H1 (cell line): ENCODE data around the gene TMEM151A. TPM values are rescaled to one million over a fixed set of nuclear protein-coding genes. Genes with fewer than 3 reads are reported as not detected.

Experiments used
- BACH1 ChIP-seq: IDR thresholded peaks from 2 replicates; pipeline ENCODE4 v1.6.1; 2012; ENCODE audit warnings: low read length, improper control_type of control experiment
- CTCF ChIP-seq, 3 experiments: IDR thresholded peaks; 1 replicate in 2 of 3; 2 replicates in 1 of 3; pipeline versions ENCODE4 v1.5.1 to v1.6.1; 2011; ENCODE audit warnings: low read length in 3 of 3, mild to moderate bottlenecking in 3 of 3, inconsistent platforms in 2 of 3, low read depth in 1 of 3, moderate library complexity in 1 of 3; ENCODE audit not compliant: insufficient read depth in 1 of 3; ENCODE audit errors: control extremely low read depth in 1 of 3
- MAFK ChIP-seq: IDR thresholded peaks from 2 replicates; pipeline ENCODE4 v1.6.1; 2012; ENCODE audit warnings: low read depth, mild to moderate bottlenecking, improper control_type of control experiment, low read length
- MAX ChIP-seq: IDR thresholded peaks from 2 replicates; pipeline ENCODE4 v1.6.1; 2012; ENCODE audit warnings: inconsistent platforms
- RBBP5 ChIP-seq: IDR thresholded peaks from 2 replicates; pipeline ENCODE4 v1.7.1; 2012; ENCODE audit warnings: low read depth, mild to moderate bottlenecking, inconsistent platforms, low read length, moderate library complexity, borderline replicate concordance
- RXRA ChIP-seq: IDR thresholded peaks from 2 replicates; pipeline ENCODE4 v1.6.1; 2011; ENCODE audit warnings: low read depth, mild to moderate bottlenecking, low read length, moderate library complexity; ENCODE audit not compliant: insufficient read depth
- SP2 ChIP-seq: IDR thresholded peaks from 2 replicates; pipeline ENCODE4 v1.6.1; 2012; ENCODE audit warnings: mild to moderate bottlenecking, low read length, inconsistent platforms
- SRF ChIP-seq: IDR thresholded peaks from 2 replicates; pipeline ENCODE4 v1.6.1; 2011; ENCODE audit warnings: mild to moderate bottlenecking, low read depth, low read length, moderate library complexity
- polyA plus RNA-seq, 7 experiments: library from polyadenylated mRNA; depleted of rRNA in 3 of 7; stranded (reverse) in 5 of 7; unstranded in 2 of 7; fragments of >200 nt in 5 of 7; fragments of 200-250 nt in 2 of 7; gene quantifications; 1 replicate in 5 of 7; 2 replicates in 1 of 7; 4 replicates in 1 of 7; pipeline versions ENCODE4 v1.2.1 to v1.2.3, GENCODE V29; 2011 to 2013; ENCODE audit warnings: missing spikeins in 2 of 7, mixed read lengths in 2 of 7
- total RNA-seq: library from RNA; stranded (reverse); fragmentation: NEBNext Ultra II Directional; extraction: Animal tissue kit (Norgen Biotek cat#: 25700); gene quantifications from 2 replicates; pipeline ENCODE4 v1.2.1, GENCODE V29; 2021

TMEM151A gene
- total and polyA plus RNA-seq, 2 of the 8 experiments (the other 6 are each of a cell fraction or from before 2014, with no cell fraction given): 3.2 TPM

- TF ChIP-seq CTCF (IDR thresholded peaks at IDR 0.05; ENCODE audit: control extremely low read depth in 1 of 3, insufficient read depth in 1 of 3, low read depth in 1 of 3, low read length in 3 of 3) (no peak), MAFK (no peak), MAX (no peak), RXRA (no peak), BACH1 (no peak), SRF (no peak), SP2 (no peak), RBBP5 (no peak)
Measured at GRCh38 chr11:66341502-66342126, 49.9 kb downstream of the TMEM151A start (continued).
